ENCODE data around the gene FDPS. TPM values are rescaled to one million over a fixed set of nuclear protein-coding genes. Genes with fewer than 3 reads are reported as not detected.
"Not testable (repeated sequence)": the region's sequence is repeated elsewhere in the genome, so short reads cannot be mapped to it uniquely, and the experiment has no call there.

Gene FDPS
- total RNA-seq, 4 donors from 2014 or later, result 152 to 422 (median 192) TPM

DNA sequence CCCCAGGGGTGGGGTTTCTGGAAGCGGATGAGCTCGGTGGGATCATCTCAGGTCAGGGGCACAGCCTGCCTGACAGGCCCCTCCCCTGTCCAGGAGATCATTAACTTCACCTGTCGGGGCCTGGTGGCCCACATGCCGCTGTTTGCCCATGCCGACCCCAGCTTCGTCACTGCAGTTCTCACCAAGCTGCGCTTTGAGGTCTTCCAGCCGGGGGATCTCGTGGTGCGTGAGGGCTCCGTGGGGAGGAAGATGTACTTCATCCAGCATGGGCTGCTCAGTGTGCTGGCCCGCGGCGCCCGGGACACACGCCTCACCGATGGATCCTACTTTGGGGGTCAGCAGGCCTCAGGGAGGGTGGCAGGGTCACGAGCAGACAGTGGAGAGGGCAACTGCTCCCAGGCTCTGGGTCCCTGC, 23.0 kb upstream of the FDPS start:
- H3K9me3 ChIP-seq, result no peaks in the 10 kb centered on the region
- 80% methylated on average over 3 of the region's 18 CpGs; no CpG with 5 or more reads in 1 of the 2 donors for WGBS, 2 donors
- H3K4me3 ChIP-seq, result no peak overlapping the region
- no peak for DNase-seq
- intact Hi-C loops (cut with DNase I), result no loop called here
- no peak for TF ChIP-seq POLR2A (IDR thresholded peaks at IDR 0.05)
- TF ChIP-seq, protein P1, sequence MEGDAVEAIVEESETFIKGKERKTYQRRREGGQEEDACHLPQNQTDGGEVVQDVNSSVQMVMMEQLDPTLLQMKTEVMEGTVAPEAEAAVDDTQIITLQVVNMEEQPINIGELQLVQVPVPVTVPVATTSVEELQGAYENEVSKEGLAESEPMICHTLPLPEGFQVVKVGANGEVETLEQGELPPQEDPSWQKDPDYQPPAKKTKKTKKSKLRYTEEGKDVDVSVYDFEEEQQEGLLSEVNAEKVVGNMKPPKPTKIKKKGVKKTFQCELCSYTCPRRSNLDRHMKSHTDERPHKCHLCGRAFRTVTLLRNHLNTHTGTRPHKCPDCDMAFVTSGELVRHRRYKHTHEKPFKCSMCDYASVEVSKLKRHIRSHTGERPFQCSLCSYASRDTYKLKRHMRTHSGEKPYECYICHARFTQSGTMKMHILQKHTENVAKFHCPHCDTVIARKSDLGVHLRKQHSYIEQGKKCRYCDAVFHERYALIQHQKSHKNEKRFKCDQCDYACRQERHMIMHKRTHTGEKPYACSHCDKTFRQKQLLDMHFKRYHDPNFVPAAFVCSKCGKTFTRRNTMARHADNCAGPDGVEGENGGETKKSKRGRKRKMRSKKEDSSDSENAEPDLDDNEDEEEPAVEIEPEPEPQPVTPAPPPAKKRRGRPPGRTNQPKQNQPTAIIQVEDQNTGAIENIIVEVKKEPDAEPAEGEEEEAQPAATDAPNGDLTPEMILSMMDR (IDR thresholded peaks at IDR 0.05), result no peak
- H3K4me1 ChIP-seq, result no peaks in the 10 kb centered on the region
- no peak overlapping the region for H3K27ac ChIP-seq
- H3K36me3 ChIP-seq, result peaks cover 0 to 43% (median 0%) of the 10 kb centered on the region in 3 donors
- no peaks in the 10 kb centered on the region for H3K27me3 ChIP-seq

DNA sequence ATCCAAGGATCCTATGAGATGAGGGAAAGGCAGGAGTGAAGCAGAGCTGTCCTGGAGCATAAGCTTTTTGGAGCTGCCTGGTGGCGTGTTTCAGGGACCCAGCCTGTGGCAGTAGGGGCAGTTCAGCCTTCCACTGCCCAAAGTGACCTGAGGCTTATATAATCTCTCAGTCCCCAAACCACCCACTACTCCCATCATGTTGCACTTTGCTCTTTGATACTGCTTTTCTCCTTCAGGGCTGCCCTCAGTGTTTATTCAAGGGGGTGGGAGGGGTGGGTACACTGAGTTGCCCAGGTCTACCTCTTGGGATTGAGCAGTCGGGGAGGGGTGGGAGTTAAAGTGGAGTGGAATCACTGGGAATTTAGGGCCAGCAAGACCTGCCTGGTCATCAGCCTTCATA, 22.1 kb upstream of the FDPS start:
- no peak overlapping the region for H3K4me3 ChIP-seq
- H3K27ac ChIP-seq, result no peak overlapping the region
- no peaks in the 10 kb centered on the region for H3K4me1 ChIP-seq
- TF ChIP-seq, protein P1 (IDR thresholded peaks at IDR 0.05), result no peak
- no peak for TF ChIP-seq POLR2A (IDR thresholded peaks at IDR 0.05)
- H3K36me3 ChIP-seq, result peaks cover 0 to 43% (median 0%) of the 10 kb centered on the region in 3 donors
- 83% methylated on average over 2 of the region's 2 CpGs; no CpG with 5 or more reads in 1 of the 2 donors for WGBS, 2 donors
- intact Hi-C loops (cut with DNase I), result no loop called here
- no peaks in the 10 kb centered on the region for H3K9me3 ChIP-seq
- DNase-seq, result no peak
- H3K27me3 ChIP-seq, result no peaks in the 10 kb centered on the region

DNA sequence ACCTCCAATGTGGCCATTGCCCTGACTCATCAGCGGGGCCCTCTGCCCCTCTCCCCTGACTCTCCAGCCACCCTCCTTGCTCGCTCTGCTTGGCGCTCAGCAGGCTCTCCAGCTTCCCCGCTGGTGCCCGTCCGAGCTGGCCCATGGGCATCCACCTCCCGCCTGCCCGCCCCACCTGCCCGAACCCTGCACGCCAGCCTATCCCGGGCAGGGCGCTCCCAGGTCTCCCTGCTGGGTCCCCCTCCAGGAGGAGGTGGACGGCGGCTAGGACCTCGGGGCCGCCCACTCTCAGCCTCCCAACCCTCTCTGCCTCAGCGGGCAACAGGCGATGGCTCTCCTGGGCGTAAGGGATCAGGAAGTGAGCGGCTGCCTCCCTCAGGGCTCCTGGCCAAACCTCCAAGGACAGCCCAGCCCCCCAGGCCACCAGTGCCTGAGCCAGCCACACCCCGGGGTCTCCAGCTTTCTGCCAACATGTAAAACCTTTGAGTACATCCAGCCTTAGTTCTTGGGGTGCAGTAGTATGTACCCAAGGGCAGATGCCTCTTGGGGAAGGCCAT, 20.6 kb upstream of the FDPS start:
- H3K9me3 ChIP-seq, result no peaks in the 10 kb centered on the region
- intact Hi-C loops (cut with DNase I), result no loop called here
- H3K27ac ChIP-seq, result no peak overlapping the region
- WGBS, 2 donors, result 97% methylated on average over 5 of the region's 21 CpGs; no CpG with 5 or more reads in 1 of the 2 donors
- TF ChIP-seq, protein P1 (IDR thresholded peaks at IDR 0.05), result no peak
- H3K36me3 ChIP-seq, result peaks cover 0 to 35% (median 0%) of the 10 kb centered on the region in 3 donors
- DNase-seq, result no peak
- peaks cover 0 to 4% (median 0%) of the 10 kb centered on the region in 4 donors for H3K27me3 ChIP-seq
- no peak overlapping the region for H3K4me3 ChIP-seq
- no peaks in the 10 kb centered on the region for H3K4me1 ChIP-seq

DNA sequence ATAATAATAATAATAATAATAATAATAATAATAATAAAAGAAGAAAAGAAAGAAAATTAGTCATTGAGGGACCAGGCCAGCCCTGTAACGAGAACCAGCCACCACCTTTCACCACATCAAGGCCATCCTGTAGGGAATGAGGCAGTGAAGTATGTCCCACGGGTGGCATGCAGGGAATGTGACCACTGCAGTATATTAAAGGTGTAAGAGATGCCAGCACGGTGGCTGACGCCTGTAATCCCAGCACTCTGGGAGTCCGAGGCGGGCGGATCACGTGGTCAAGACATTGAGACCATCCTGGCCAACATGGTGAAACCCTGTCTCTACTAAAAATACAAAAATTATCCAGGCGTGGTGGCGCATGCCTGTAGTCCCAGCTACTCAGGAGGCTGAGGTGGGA, 17.7 kb upstream of the FDPS start:
- Histone ChIP-seq H3K4me1 (peaks cover 7 to 15% (median 11%) of the 10 kb centered on the region in 3 donors), H3K27me3 (peaks cover 4 to 33% (median 5%) of the 10 kb centered on the region in 4 donors)
- H3K36me3 ChIP-seq; H3K9me3 ChIP-seq; H3K27ac ChIP-seq; DNase-seq; H3K4me3 ChIP-seq; intact Hi-C loops (cut with DNase I): not testable (repeated sequence)
- WGBS, 2 donors, result 81 to 86% methylated on average over 8 to 10 of the region's 10 CpGs

DNA sequence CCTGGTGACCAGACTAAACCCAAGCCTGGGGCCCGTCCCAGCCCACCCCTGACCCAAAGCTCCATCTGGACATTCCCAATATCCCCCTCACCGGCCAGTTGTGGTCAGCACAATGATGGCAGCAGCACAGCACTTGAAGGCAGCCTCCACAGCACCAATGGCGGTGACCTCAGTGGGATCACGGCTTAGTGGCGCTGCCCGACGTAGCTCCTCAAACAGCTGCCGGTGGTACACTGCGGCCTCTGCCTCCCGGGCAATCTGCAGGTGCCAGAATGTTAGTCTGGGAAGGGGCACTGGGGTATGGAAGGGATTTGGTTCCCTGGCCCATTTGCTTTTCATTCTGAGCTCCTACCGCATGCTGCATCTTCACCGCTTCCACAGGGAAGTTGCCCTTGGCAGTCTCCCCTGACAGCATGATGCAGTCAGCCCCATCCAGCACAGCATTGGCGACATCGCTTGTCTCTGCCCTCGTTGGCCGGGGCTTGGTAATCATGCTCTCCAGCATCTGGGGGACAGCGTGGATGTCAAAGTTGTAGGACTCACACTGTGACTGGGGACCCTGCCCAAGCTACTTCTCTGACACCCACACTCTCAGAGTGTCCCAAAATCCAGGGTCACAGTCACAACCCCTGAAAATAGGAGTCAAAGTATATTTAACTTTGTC, 15.4 kb upstream of the FDPS start:
- Histone ChIP-seq H3K27ac (no peak overlapping the region), H3K4me1 (peaks cover 7 to 17% (median 11%) of the 10 kb centered on the region in 3 donors), H3K36me3 (peaks cover 0 to under 1% (median 0%) of the 10 kb centered on the region in 3 donors), H3K27me3 (peaks cover 5 to 50% (median 5%) of the 10 kb centered on the region in 4 donors), H3K4me3 (no peak overlapping the region), H3K9me3 (no peaks in the 10 kb centered on the region)
- intact Hi-C loops (cut with DNase I), result no loop called here
- TF ChIP-seq POLR2A (IDR thresholded peaks at IDR 0.05), result no peak
- TF ChIP-seq, protein P1 (IDR thresholded peaks at IDR 0.05), result no peak
- whole genome bisulfite sequencing, 2 donors, result 80 to 85% methylated on average over 1 to 11 of the region's 17 CpGs
- no peak for DNase-seq

Data from esophagus squamous epithelium (tissue), 5 donors.